Measurements from ENCODE around the gene OFD1.
A peak's percentile ranks its signal among the peaks of the same experiment; 100 is the strongest.

OFD1 gene

DNA sequence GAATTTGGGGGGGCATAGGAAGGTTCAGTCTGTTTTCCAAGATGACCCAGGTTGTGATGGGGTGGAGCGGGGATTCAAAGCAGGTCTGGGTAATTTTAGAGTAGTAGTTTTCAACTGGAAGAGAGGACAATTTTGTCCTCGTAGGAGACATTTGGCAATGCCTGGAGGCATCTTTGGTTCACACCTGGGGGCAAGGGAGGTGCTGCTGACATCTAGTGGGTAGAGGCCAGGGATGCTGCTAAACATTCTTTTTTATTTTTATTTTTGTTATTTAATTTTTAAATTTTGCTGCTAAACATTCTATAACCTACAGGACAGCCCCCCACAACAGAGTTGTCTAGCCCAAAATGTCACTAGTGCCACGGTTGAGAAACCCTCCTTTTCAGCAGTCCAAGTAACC, 43.7 kb upstream of the OFD1 start:
- peak overlapping the region; percentile 64 to 73 for H3K4me3 ChIP-seq (replicated peaks in 1 of 2; ENCODE audit: low read depth in 2 of 2, low read length in 2 of 2)
- DNase-seq (ENCODE audit: low read depth in 2 of 2): no peak
- TF ChIP-seq, protein P1, sequence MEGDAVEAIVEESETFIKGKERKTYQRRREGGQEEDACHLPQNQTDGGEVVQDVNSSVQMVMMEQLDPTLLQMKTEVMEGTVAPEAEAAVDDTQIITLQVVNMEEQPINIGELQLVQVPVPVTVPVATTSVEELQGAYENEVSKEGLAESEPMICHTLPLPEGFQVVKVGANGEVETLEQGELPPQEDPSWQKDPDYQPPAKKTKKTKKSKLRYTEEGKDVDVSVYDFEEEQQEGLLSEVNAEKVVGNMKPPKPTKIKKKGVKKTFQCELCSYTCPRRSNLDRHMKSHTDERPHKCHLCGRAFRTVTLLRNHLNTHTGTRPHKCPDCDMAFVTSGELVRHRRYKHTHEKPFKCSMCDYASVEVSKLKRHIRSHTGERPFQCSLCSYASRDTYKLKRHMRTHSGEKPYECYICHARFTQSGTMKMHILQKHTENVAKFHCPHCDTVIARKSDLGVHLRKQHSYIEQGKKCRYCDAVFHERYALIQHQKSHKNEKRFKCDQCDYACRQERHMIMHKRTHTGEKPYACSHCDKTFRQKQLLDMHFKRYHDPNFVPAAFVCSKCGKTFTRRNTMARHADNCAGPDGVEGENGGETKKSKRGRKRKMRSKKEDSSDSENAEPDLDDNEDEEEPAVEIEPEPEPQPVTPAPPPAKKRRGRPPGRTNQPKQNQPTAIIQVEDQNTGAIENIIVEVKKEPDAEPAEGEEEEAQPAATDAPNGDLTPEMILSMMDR (IDR thresholded peaks at IDR 0.05; ENCODE audit: low read depth, low read length): no peak

DNA sequence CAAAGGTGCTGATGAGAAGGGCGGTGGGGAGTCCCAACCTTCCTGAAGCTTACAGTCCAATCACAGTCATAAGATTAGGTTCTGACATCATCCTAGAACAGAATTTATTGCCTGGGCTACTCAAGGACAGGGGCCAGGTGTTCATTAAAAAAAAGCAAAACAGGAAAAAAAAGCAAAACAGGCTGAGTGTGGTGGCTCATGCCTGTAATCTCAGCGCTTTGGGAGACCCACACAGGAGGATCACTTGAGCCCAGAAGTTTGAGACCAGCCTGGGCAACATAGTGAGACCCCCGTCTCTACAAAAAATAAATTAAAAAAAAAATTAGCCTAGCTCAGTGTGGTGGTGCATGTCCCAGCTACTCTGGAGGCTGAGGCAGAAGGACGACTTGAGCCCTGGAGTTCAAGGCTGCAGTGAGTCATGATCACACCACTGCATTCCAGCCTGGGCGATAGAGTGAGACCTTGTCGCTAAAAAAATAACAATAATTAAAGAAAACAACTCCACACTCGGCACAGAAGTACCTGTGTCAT, 42.6 kb upstream of the OFD1 start:
- no peak overlapping the region for H3K4me3 ChIP-seq (replicated peaks in 1 of 2; ENCODE audit: low read depth in 2 of 2, low read length in 2 of 2)
- TF ChIP-seq, protein P1 (IDR thresholded peaks at IDR 0.05; ENCODE audit: low read depth, low read length): no peak
- DNase-seq (ENCODE audit: low read depth in 2 of 2): no peak

- TF ChIP-seq, protein P1 (IDR thresholded peaks at IDR 0.05; ENCODE audit: low read depth, low read length): no peak
- no peak overlapping the region for H3K4me3 ChIP-seq (replicated peaks in 1 of 2; ENCODE audit: low read depth in 2 of 2, low read length in 2 of 2)
- no peak for DNase-seq (ENCODE audit: low read depth in 2 of 2)
Measured at GRCh38 chrX:13692771-13693231, 41.7 kb upstream of the OFD1 start.

DNA sequence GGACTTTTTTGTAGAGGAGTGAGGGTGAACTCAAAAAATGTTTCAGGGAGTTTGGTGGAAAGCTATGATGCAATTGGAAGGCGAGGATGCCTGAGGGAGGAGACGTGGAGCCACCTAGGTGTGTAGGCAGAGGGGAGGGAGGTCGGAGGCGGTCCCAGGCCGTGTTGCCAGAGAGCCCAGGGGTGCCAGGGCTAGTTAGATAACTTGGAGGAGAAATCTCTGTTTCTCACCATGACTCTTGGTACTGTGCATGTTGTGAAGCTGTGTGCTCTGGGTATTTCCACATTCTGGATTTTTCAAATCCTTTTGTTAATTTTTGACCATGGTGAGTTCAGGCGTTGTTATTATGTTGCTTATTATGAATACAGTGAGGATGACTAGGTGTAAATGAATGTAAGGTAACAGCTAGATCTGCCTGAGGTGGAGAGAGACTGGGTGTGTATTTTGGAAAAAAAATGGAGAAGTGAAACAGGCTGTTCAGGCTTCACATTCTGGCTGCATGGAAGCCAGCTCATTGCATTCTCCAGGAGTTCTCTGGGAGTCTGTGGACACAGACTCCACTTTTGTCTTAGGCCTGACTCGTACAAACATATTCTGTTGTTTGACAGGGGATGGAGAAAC, 41.1 kb upstream of the OFD1 start:
- TF ChIP-seq, protein P1 (IDR thresholded peaks at IDR 0.05; ENCODE audit: low read depth, low read length): no peak
- H3K4me3 ChIP-seq (replicated peaks in 1 of 2; ENCODE audit: low read depth in 2 of 2, low read length in 2 of 2): no peak overlapping the region
- no peak for DNase-seq (ENCODE audit: low read depth in 2 of 2)

- H3K4me3 ChIP-seq (replicated peaks in 1 of 2; ENCODE audit: low read depth in 2 of 2, low read length in 2 of 2): no peak overlapping the region
- no peak for DNase-seq (ENCODE audit: low read depth in 2 of 2)
- TF ChIP-seq, protein P1 (IDR thresholded peaks at IDR 0.05; ENCODE audit: low read depth, low read length): no peak
Measured at GRCh38 chrX:13694359-13694758, 40.2 kb upstream of the OFD1 start.

GRCh38 chrX:13694983-13695382, 39.6 kb upstream of the OFD1 start:
- no peak for DNase-seq (ENCODE audit: low read depth in 2 of 2)
- H3K4me3 ChIP-seq (replicated peaks in 1 of 2; ENCODE audit: low read depth in 2 of 2, low read length in 2 of 2): no peak overlapping the region

More at GRCh38 chrX:13694983-13695382, 39.6 kb upstream of the OFD1 start:
- TF ChIP-seq, protein P1 (IDR thresholded peaks at IDR 0.05; ENCODE audit: low read depth, low read length): no peak
